ENCODE results near the gene TSC22D2.

DNA sequence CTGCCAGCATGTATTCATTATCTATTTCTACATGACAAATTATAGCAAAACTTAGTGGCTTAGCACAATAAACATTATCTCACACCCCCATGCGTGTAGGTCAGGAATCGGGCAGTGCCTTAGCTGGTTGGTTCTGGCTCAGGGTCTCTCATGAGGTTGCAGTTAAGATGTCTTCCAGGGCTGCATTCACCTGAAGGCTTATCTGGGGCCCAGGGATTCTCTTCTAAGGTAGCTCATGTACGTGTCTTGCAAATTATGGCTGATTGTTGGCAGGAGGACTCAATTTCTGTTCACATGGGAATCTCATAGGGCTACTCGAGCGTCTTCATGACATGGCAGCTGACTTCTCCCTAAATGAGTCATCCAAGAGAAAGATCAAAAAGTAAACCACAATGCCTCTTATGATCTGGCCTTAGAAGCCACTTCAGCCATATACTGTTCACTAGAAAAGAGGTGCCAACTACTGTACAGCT is 42.9 kb upstream of the TSC22D2 start:
- no peak for TF ChIP-seq POLR2A (IDR thresholded peaks at IDR 0.05)
- no peak for TF ChIP-seq CTCF (IDR thresholded peaks at IDR 0.05)
